NCI-H345 treated with DMSO at 0.1 percent for 48 hours (cell line): ENCODE data around the gene MICALL2.

ENCODE experiments used
- DNase-seq: peaks from one replicate; lab custom pipeline; 2025; ENCODE audit not compliant: unreplicated experiment; lab: John Stamatoyannopoulos, UW

The MICALL2 gene

GRCh38 chr7:1458683-1459511 lies at the start of gene MICALL2:
MICALL2 (minus strand) TSS chr7:1459470; CDS start chr7:1459326, 144 bp downstream.
- no peak for DNase-seq

GRCh38 chr7:1508277-1508758 lies 49.0 kb upstream of the MICALL2 start:
- no peak for DNase-seq

GRCh38 chr7:1505731-1506550 lies 46.7 kb upstream of the MICALL2 start:
- DNase-seq = no peak

GRCh38 chr7:1503816-1504775 lies 44.8 kb upstream of the MICALL2 start, which contains the start of gene INTS1:
INTS1 (minus strand) TSS chr7:1504389; CDS start chr7:1503960, 429 bp downstream.
- DNase-seq = peak; percentile 92

GRCh38 chr7:1503390-1503789 lies 44.1 kb upstream of the MICALL2 start:
- no peak for DNase-seq

- DNase-seq = no peak
Measured at GRCh38 chr7:1502845-1503244, 43.6 kb upstream of the MICALL2 start.

- DNase-seq = no peak
Measured at GRCh38 chr7:1501487-1502270, 42.4 kb upstream of the MICALL2 start.

GRCh38 chr7:1500064-1500807 lies 41.0 kb upstream of the MICALL2 start:
- no peak for DNase-seq

- DNase-seq = no peak
Measured at GRCh38 chr7:1499367-1500029, 40.2 kb upstream of the MICALL2 start.

- DNase-seq = no peak
Measured at GRCh38 chr7:1498370-1499305, 39.4 kb upstream of the MICALL2 start.

GRCh38 chr7:1497293-1497927 lies 38.1 kb upstream of the MICALL2 start:
- DNase-seq = no peak

- no peak for DNase-seq
Measured at GRCh38 chr7:1496531-1497292, 37.4 kb upstream of the MICALL2 start.

- DNase-seq = no peak
Measured at GRCh38 chr7:1495564-1496242, 36.4 kb upstream of the MICALL2 start.

- no peak for DNase-seq
Measured at GRCh38 chr7:1494866-1495563, 35.7 kb upstream of the MICALL2 start.

GRCh38 chr7:1494447-1494846 lies 35.2 kb upstream of the MICALL2 start:
- DNase-seq = no peak
